ENCODE data around the gene FLNB. TPM values are rescaled to one million over a fixed set of nuclear protein-coding genes. Genes with fewer than 3 reads are reported as not detected.

Gene FLNB
- total RNA-seq, 3 donors from 2014 or later (not counting 1 experiment from before 2014, with no cell fraction given) = 24.6 to 30.8 (median 26.6) TPM

GRCh38 chr3:58032186-58032585, 24.0 kb downstream of the FLNB start:
- Histone ChIP-seq H3K27me3 (ENCODE audit: control insufficient read depth, insufficient read depth, low read length) (no peaks in the 10 kb centered on the region), H3K4me3 (ENCODE audit: low read length) (no peak overlapping the region), H3K4me1 (ENCODE audit: control insufficient read depth, insufficient read depth, low read length) (peaks cover 33% of the 10 kb centered on the region), H3K9me3 (ENCODE audit: control insufficient read depth, insufficient read depth, low read length) (no peaks in the 10 kb centered on the region), H3K27ac (ENCODE audit: low read length) (no peak overlapping the region), H3K36me3 (ENCODE audit: control insufficient read depth, insufficient read depth, low read length) (no peaks in the 10 kb centered on the region)
- H3K4me3 Mint-ChIP-seq = no peak overlapping the region
- no peak for ATAC-seq
- H3K36me3 Mint-ChIP-seq = no peaks in the 10 kb centered on the region
- WGBS (ENCODE audit: insufficient coverage) = 87% methylated on average over 3 of the region's 4 CpGs
- no peak for DNase-seq
- H3K4me1 Mint-ChIP-seq = peaks cover 27 to 29% of the 10 kb centered on the region in 2 donors
- TF ChIP-seq CTCF (IDR thresholded peaks at IDR 0.05) = no peak
- no peaks in the 10 kb centered on the region for H3K27me3 Mint-ChIP-seq (ENCODE audit: low read depth in 2 of 2)
- no peaks in the 10 kb centered on the region for H3K9me3 Mint-ChIP-seq
- intact Hi-C loops (cut with micrococcal nuclease) = no loop called here
- peak overlapping the region in 1 of 2 donors; percentile 8 for H3K27ac Mint-ChIP-seq

- no peak overlapping the region for H3K4me3 ChIP-seq (ENCODE audit: low read length)
- no peaks in the 10 kb centered on the region for H3K36me3 Mint-ChIP-seq
- no peak for TF ChIP-seq CTCF (IDR thresholded peaks at IDR 0.05)
- H3K4me1 Mint-ChIP-seq = peaks cover 25 to 27% of the 10 kb centered on the region in 2 donors
- no peaks in the 10 kb centered on the region for H3K9me3 Mint-ChIP-seq
- H3K27me3 ChIP-seq (ENCODE audit: control insufficient read depth, insufficient read depth, low read length) = no peaks in the 10 kb centered on the region
- ATAC-seq = peak; percentile 90 to 95 (median 91)
- H3K4me3 Mint-ChIP-seq = peak overlapping the region; percentile 66
- intact Hi-C loops (cut with micrococcal nuclease) = loop anchor here (1.0 kb wide), 1 partner anchor 81 kb away; no protein-coding TSS in a partner anchor
- peaks cover 40% of the 10 kb centered on the region for H3K4me1 ChIP-seq (ENCODE audit: control insufficient read depth, insufficient read depth, low read length)
- H3K36me3 ChIP-seq (ENCODE audit: control insufficient read depth, insufficient read depth, low read length) = no peaks in the 10 kb centered on the region
- peak; percentile 17 to 86 for DNase-seq
- 34% methylated on average over 5 of the region's 6 CpGs for WGBS (ENCODE audit: insufficient coverage)
- no peaks in the 10 kb centered on the region for H3K9me3 ChIP-seq (ENCODE audit: control insufficient read depth, insufficient read depth, low read length)
- peak overlapping the region; percentile 79 for H3K27ac ChIP-seq (ENCODE audit: low read length)
- no peaks in the 10 kb centered on the region for H3K27me3 Mint-ChIP-seq (ENCODE audit: low read depth in 2 of 2)
- H3K27ac Mint-ChIP-seq = peak overlapping the region; percentile 86 to 87
Measured at GRCh38 chr3:58034738-58035523, 26.7 kb downstream of the FLNB start.

- intact Hi-C loops (cut with micrococcal nuclease) = loop anchor here (1.0 kb wide), 1 partner anchor 81 kb away; no protein-coding TSS in a partner anchor
- H3K36me3 ChIP-seq (ENCODE audit: control insufficient read depth, insufficient read depth, low read length) = no peaks in the 10 kb centered on the region
- no peak overlapping the region for H3K4me3 ChIP-seq (ENCODE audit: low read length)
- Mint-ChIP-seq H3K4me3 (peak overlapping the region; percentile 66), H3K36me3 (no peaks in the 10 kb centered on the region), H3K27me3 (ENCODE audit: low read depth in 2 of 2) (no peaks in the 10 kb centered on the region), H3K27ac (peak overlapping the region; percentile 86 to 87), H3K9me3 (no peaks in the 10 kb centered on the region), H3K4me1 (peaks cover 19 to 22% of the 10 kb centered on the region in 2 donors)
- 90% methylated on average over 11 of the region's 11 CpGs for WGBS (ENCODE audit: insufficient coverage)
- H3K9me3 ChIP-seq (ENCODE audit: control insufficient read depth, insufficient read depth, low read length) = no peaks in the 10 kb centered on the region
- peaks cover 43% of the 10 kb centered on the region for H3K4me1 ChIP-seq (ENCODE audit: control insufficient read depth, insufficient read depth, low read length)
- TF ChIP-seq CTCF (IDR thresholded peaks at IDR 0.05) = no peak
- ATAC-seq = peak in 1 of 3 donors; percentile 5
- H3K27ac ChIP-seq (ENCODE audit: low read length) = peak overlapping the region; percentile 79
- no peaks in the 10 kb centered on the region for H3K27me3 ChIP-seq (ENCODE audit: control insufficient read depth, insufficient read depth, low read length)
- DNase-seq = no peak
Measured at GRCh38 chr3:58035524-58036255, 27.5 kb downstream of the FLNB start.
